ENCODE results near the gene ITSN1. TPM values are rescaled to one million over a fixed set of nuclear protein-coding genes. Genes with fewer than 3 reads are reported as not detected.

ITSN1 gene
- total RNA-seq, 1 experiment from 2014 or later: 88.5 TPM

- H3K27me3 ChIP-seq (replicated peaks; ENCODE audit: control insufficient read depth, insufficient read depth, low read length): no peaks in the 10 kb centered on the region
- ChIA-PET CTCF (no interaction called here), POLR2A (no interaction called here)
- TF ChIP-seq CTCF (IDR thresholded peaks at IDR 0.05; ENCODE audit: insufficient read depth in 1 of 2, low read depth in 1 of 2, low read length in 1 of 2, severe bottlenecking in 1 of 2, unreplicated experiment in 1 of 2): no peak
- Mint-ChIP-seq H3K9me3 (ENCODE audit: unreplicated experiment) (no peaks in the 10 kb centered on the region), H3K27me3 (ENCODE audit: insufficient read depth, unreplicated experiment) (no peaks in the 10 kb centered on the region), H3K4me3 (ENCODE audit: unreplicated experiment) (no peak overlapping the region), H3K36me3 (ENCODE audit: insufficient read depth, unreplicated experiment) (peaks cover 68% of the 10 kb centered on the region), H3K4me1 (ENCODE audit: low read depth, unreplicated experiment) (peaks cover 6% of the 10 kb centered on the region), H3K27ac (ENCODE audit: unreplicated experiment) (no peak overlapping the region)
- no TSS peak for BruUV-seq (replicated peaks)
- no peak for DNase-seq
- H3K36me3 ChIP-seq (ENCODE audit: control insufficient read depth, insufficient read depth, low read length): no peaks in the 10 kb centered on the region
- H3K4me3 ChIP-seq (ENCODE audit: low read depth, low read length): no peak overlapping the region
- intact Hi-C loops (cut with micrococcal nuclease; ENCODE audit: unreplicated experiment): no loop called here
- H3K9me3 ChIP-seq: no peaks in the 10 kb centered on the region
- no peaks in the 10 kb centered on the region for H3K4me1 ChIP-seq
Observed at GRCh38 chr21:33835920-33836319, 193.6 kb downstream of the ITSN1 start.

- no TSS peak for BruUV-seq (replicated peaks)
- no peaks in the 10 kb centered on the region for H3K27me3 Mint-ChIP-seq (ENCODE audit: insufficient read depth, unreplicated experiment)
- POLR2A ChIA-PET: no interaction called here
- H3K27me3 ChIP-seq (replicated peaks; ENCODE audit: control insufficient read depth, insufficient read depth, low read length): no peaks in the 10 kb centered on the region
- H3K9me3 Mint-ChIP-seq (ENCODE audit: unreplicated experiment): no peaks in the 10 kb centered on the region
- peaks cover 6% of the 10 kb centered on the region for H3K4me1 Mint-ChIP-seq (ENCODE audit: low read depth, unreplicated experiment)
- no peaks in the 10 kb centered on the region for H3K4me1 ChIP-seq
- no peak for DNase-seq
- no peaks in the 10 kb centered on the region for H3K36me3 ChIP-seq (ENCODE audit: control insufficient read depth, insufficient read depth, low read length)
- no peaks in the 10 kb centered on the region for H3K9me3 ChIP-seq
- CTCF ChIA-PET: no interaction called here
- no peak overlapping the region for H3K27ac Mint-ChIP-seq (ENCODE audit: unreplicated experiment)
- intact Hi-C loops (cut with micrococcal nuclease; ENCODE audit: unreplicated experiment): no loop called here
- no peak for TF ChIP-seq CTCF (IDR thresholded peaks at IDR 0.05; ENCODE audit: insufficient read depth in 1 of 2, low read depth in 1 of 2, low read length in 1 of 2, severe bottlenecking in 1 of 2, unreplicated experiment in 1 of 2)
- peaks cover 63% of the 10 kb centered on the region for H3K36me3 Mint-ChIP-seq (ENCODE audit: insufficient read depth, unreplicated experiment)
- no peak overlapping the region for H3K4me3 ChIP-seq (ENCODE audit: low read depth, low read length)
- no peak overlapping the region for H3K4me3 Mint-ChIP-seq (ENCODE audit: unreplicated experiment)
Observed at GRCh38 chr21:33836408-33836807, 194.1 kb downstream of the ITSN1 start.

- Histone ChIP-seq H3K4me1 (no peaks in the 10 kb centered on the region), H3K9me3 (no peaks in the 10 kb centered on the region), H3K4me3 (ENCODE audit: low read depth, low read length) (no peak overlapping the region), H3K36me3 (ENCODE audit: control insufficient read depth, insufficient read depth, low read length) (no peaks in the 10 kb centered on the region), H3K27me3 (replicated peaks; ENCODE audit: control insufficient read depth, insufficient read depth, low read length) (no peaks in the 10 kb centered on the region)
- TF ChIP-seq CTCF (IDR thresholded peaks at IDR 0.05; ENCODE audit: insufficient read depth in 1 of 2, low read depth in 1 of 2, low read length in 1 of 2, severe bottlenecking in 1 of 2, unreplicated experiment in 1 of 2): no peak
- CTCF ChIA-PET: no interaction called here
- peaks cover 16% of the 10 kb centered on the region for H3K4me1 Mint-ChIP-seq (ENCODE audit: low read depth, unreplicated experiment)
- DNase-seq: no peak
- BruUV-seq (replicated peaks): no TSS peak
- intact Hi-C loops (cut with micrococcal nuclease; ENCODE audit: unreplicated experiment): no loop called here
- no peaks in the 10 kb centered on the region for H3K27me3 Mint-ChIP-seq (ENCODE audit: insufficient read depth, unreplicated experiment)
- no peak overlapping the region for H3K27ac Mint-ChIP-seq (ENCODE audit: unreplicated experiment)
- H3K4me3 Mint-ChIP-seq (ENCODE audit: unreplicated experiment): no peak overlapping the region
- POLR2A ChIA-PET: no interaction called here
- no peaks in the 10 kb centered on the region for H3K9me3 Mint-ChIP-seq (ENCODE audit: unreplicated experiment)
- H3K36me3 Mint-ChIP-seq (ENCODE audit: insufficient read depth, unreplicated experiment): peaks cover 49% of the 10 kb centered on the region
Observed at GRCh38 chr21:33839167-33839716, 196.9 kb downstream of the ITSN1 start.

Data from Caco-2 (cell line).